NCI-H510A (cell line): ENCODE results near the gene SARS2.
"Not testable (repeated sequence)": the region's sequence is repeated elsewhere in the genome, so short reads cannot be mapped to it uniquely, and the experiment has no call there.

ENCODE experiments used
- DNase-seq: peaks from one replicate; lab custom pipeline; 2025; lab: John Stamatoyannopoulos, UW

SARS2 gene

GRCh38 chr19:38929929-38930775, at the start of gene SARS2:
SARS2 (minus strand) TSS chr19:38930763; CDS start chr19:38930736, 27 bp downstream.
- DNase-seq: peak; percentile 75

- DNase-seq: no peak
Observed at GRCh38 chr19:38979812-38980211, 49.2 kb upstream of the SARS2 start.

- no peak for DNase-seq
Observed at GRCh38 chr19:38978326-38978689, 47.7 kb upstream of the SARS2 start.

GRCh38 chr19:38977445-38978325, 47.1 kb upstream of the SARS2 start:
- no peak for DNase-seq

- no peak for DNase-seq
Observed at GRCh38 chr19:38975861-38976271, 45.3 kb upstream of the SARS2 start.

GRCh38 chr19:38975214-38975860, 44.8 kb upstream of the SARS2 start, which contains the start of gene FBXO17:
FBXO17 (minus strand) TSS chr19:38975742; CDS start chr19:38950319, 25,423 bp downstream.
- DNase-seq: peak; percentile 30

GRCh38 chr19:38974624-38975213, 44.2 kb upstream of the SARS2 start:
- DNase-seq: no peak

- no peak for DNase-seq
Observed at GRCh38 chr19:38971672-38972071, 41.1 kb upstream of the SARS2 start.

- no peak for DNase-seq
Observed at GRCh38 chr19:38970664-38971532, 40.3 kb upstream of the SARS2 start.

GRCh38 chr19:38966149-38966548, 35.6 kb upstream of the SARS2 start:
- not testable (repeated sequence) for DNase-seq

GRCh38 chr19:38964738-38965137, 34.2 kb upstream of the SARS2 start:
- no peak for DNase-seq

GRCh38 chr19:38959618-38960017, 29.1 kb upstream of the SARS2 start:
- DNase-seq: no peak

- no peak for DNase-seq
Observed at GRCh38 chr19:38958301-38958700, 27.7 kb upstream of the SARS2 start.

GRCh38 chr19:38956264-38956663, 25.7 kb upstream of the SARS2 start:
- no peak for DNase-seq

- no peak for DNase-seq
Observed at GRCh38 chr19:38953677-38954076, 23.1 kb upstream of the SARS2 start.

- DNase-seq: no peak
Observed at GRCh38 chr19:38952395-38953165, 22.0 kb upstream of the SARS2 start.

- no peak for DNase-seq
Observed at GRCh38 chr19:38951187-38951586, 20.6 kb upstream of the SARS2 start.

GRCh38 chr19:38949580-38950367, 19.2 kb upstream of the SARS2 start:
- no peak for DNase-seq
